Endothelial cell of umbilical vein (primary cell): ENCODE data around the gene APPL2. TPM values are rescaled to one million over a fixed set of nuclear protein-coding genes. Genes with fewer than 3 reads are reported as not detected.

Source experiments
- BruUV-seq: library from RNA; stranded (reverse); fragments of 400-500 nt; replicated peaks from 2 replicates; lab custom pipeline; 2021; lab: Mats Ljungman, UMichigan
- CTCF ChIA-PET: fragments of 300-600, 350-600 bp; sonication (Branson Sonifier 250); formaldehyde crosslinking; loops from one replicate; lab custom pipeline; 2021; ENCODE audit warnings: antibody characterized with exemption, inconsistent platforms; lab: Charles Lee
- POLR2A ChIA-PET: fragments of 300-600, 350-600 bp; sonication (Branson Sonifier 250); formaldehyde crosslinking; loops from one replicate; lab custom pipeline; 2021; ENCODE audit warnings: antibody characterized with exemption, inconsistent platforms; lab: Charles Lee
- DNase-seq: peaks from one replicate; pipeline ENCODE4 v3.0.0-alpha.2; 2011; ENCODE audit warnings: low read depth, low spot score
- FAIRE-seq: peaks from 2 replicates; lab custom pipeline; 2011; peaks lifted over from hg19 to GRCh38; lab: Jason Lieb, UNC
- H2AFZ ChIP-seq: 2 replicates; pipeline ENCODE4 v1.6.0; 2012; ENCODE audit warnings: low read depth, low read length, control low read depth, inconsistent platforms
- H3K27ac ChIP-seq: 2 replicates; pipeline ENCODE4 v1.5.1; 2011; ENCODE audit warnings: low read depth, mild to moderate bottlenecking, control low read depth, low read length, moderate library complexity; ENCODE audit not compliant: insufficient read depth
- H3K27me3 ChIP-seq, 2 experiments: 2 replicates each; pipeline versions ENCODE4 v1.6.0 to v1.6.1; 2011; ENCODE audit warnings: low read length in 2 of 2, mixed read lengths in 1 of 2; ENCODE audit not compliant: control insufficient read depth in 2 of 2, insufficient read depth in 2 of 2
- H3K36me3 ChIP-seq, 2 experiments: 2 replicates in 1 of 2; 3 replicates in 1 of 2; pipeline ENCODE4 v1.5.1; 2011; ENCODE audit warnings: low read length in 2 of 2, mild to moderate bottlenecking in 1 of 2, moderate library complexity in 1 of 2; ENCODE audit not compliant: control insufficient read depth in 2 of 2, insufficient read depth in 2 of 2; ENCODE audit errors: extremely low read depth in 1 of 2
- H3K4me1 ChIP-seq: 3 replicates; pipeline ENCODE4 v1.5.1; 2011; ENCODE audit warnings: mild to moderate bottlenecking, low read length; ENCODE audit not compliant: control insufficient read depth, insufficient read depth; ENCODE audit errors: extremely low read depth
- H3K4me2 ChIP-seq: 2 replicates; pipeline ENCODE4 v1.6.1; 2011; ENCODE audit warnings: low read length, control low read depth, mixed read lengths; ENCODE audit not compliant: insufficient read depth
- H3K4me3 ChIP-seq, 3 experiments: fragments of 200-600 bp in 1 of 3; sonication (generic), shearing (Covaris generic) in 1 of 3; replicated peaks in 1 of 3; 2 replicates each; pipeline ENCODE4 v1.5.1; 2011 to 2016; ENCODE audit warnings: control low read depth in 3 of 3, low read length in 3 of 3, mild to moderate bottlenecking in 2 of 3, inconsistent platforms in 1 of 3, low read depth in 1 of 3, moderate library complexity in 1 of 3; ENCODE audit not compliant: insufficient read depth in 1 of 3
- H3K79me2 ChIP-seq: 2 replicates; pipeline ENCODE4 v1.6.0; 2012; ENCODE audit warnings: low read length, inconsistent platforms; ENCODE audit not compliant: control insufficient read depth, insufficient read depth
- H3K9ac ChIP-seq: replicated peaks from 2 replicates; pipeline ENCODE3; 2011; ENCODE audit warnings: low read length, control low read depth; ENCODE audit not compliant: insufficient read depth; ENCODE audit errors: extremely low read depth
- H3K9me1 ChIP-seq: replicated peaks from 3 replicates; pipeline ENCODE4 v1.6.0; 2011; ENCODE audit warnings: mild to moderate bottlenecking, low read length; ENCODE audit not compliant: control insufficient read depth, insufficient read depth; ENCODE audit errors: extremely low read depth
- H3K9me3 ChIP-seq: replicated peaks from 2 replicates; pipeline ENCODE4 v1.5.1; 2012; ENCODE audit warnings: low read length, inconsistent platforms; ENCODE audit not compliant: control insufficient read depth, insufficient read depth
- H4K20me1 ChIP-seq: replicated peaks from 2 replicates; pipeline ENCODE3; 2011; ENCODE audit warnings: mild to moderate bottlenecking, low read length; ENCODE audit not compliant: control insufficient read depth, insufficient read depth; ENCODE audit errors: extremely low read depth
- EZH2 ChIP-seq: IDR thresholded peaks from 2 replicates; pipeline ENCODE4 v1.6.1; 2012; ENCODE audit warnings: borderline replicate concordance, low read depth, mild to moderate bottlenecking, moderate library complexity, low read length, inconsistent platforms; ENCODE audit not compliant: severe bottlenecking
- FOS ChIP-seq: IDR thresholded peaks from 2 replicates; pipeline ENCODE4 v1.6.1; 2011; ENCODE audit warnings: mild to moderate bottlenecking, low read length, moderate library complexity, borderline replicate concordance; ENCODE audit not compliant: insufficient read depth
- GATA2 ChIP-seq: IDR thresholded peaks from 2 replicates; pipeline ENCODE4 v1.7.0; 2011; ENCODE audit warnings: low read depth, mild to moderate bottlenecking, moderate library complexity, mixed read lengths, low read length; ENCODE audit not compliant: insufficient read length, insufficient read depth
- JUN ChIP-seq: IDR thresholded peaks from 2 replicates; pipeline ENCODE4 v1.6.1; 2011; ENCODE audit warnings: borderline replicate concordance, low read depth; ENCODE audit not compliant: insufficient read length, insufficient read depth
- MAX ChIP-seq: IDR thresholded peaks from 2 replicates; pipeline ENCODE4 v1.6.1; 2011; ENCODE audit not compliant: insufficient read depth, insufficient read length
- MYC ChIP-seq: IDR thresholded peaks from one replicate; pipeline ENCODE4 v1.6.1; 2011; ENCODE audit warnings: mild to moderate bottlenecking, low read depth, low read length
- POLR2A ChIP-seq: IDR thresholded peaks from 2 replicates; pipeline ENCODE4 v1.6.1; 2012; ENCODE audit warnings: low read depth, mild to moderate bottlenecking, control low read depth, low read length
- POLR2AphosphoS5 ChIP-seq: IDR thresholded peaks from 2 replicates; pipeline ENCODE4 v1.6.1; 2012; ENCODE audit warnings: low read depth, mild to moderate bottlenecking, control low read depth, low read length, moderate library complexity; ENCODE audit not compliant: insufficient read depth
- dilution Hi-C: fragments of 300-500 bp; cut with MboI; formaldehyde crosslinking; loops from one replicate; pipeline ENCODE4 v1.15.0; 2019; ENCODE audit warnings: low sequenced_read_pairs; ENCODE audit not compliant: extremely low pct_ligation_motif_present
- intact Hi-C: fragments of 100-400 bp; cut with micrococcal nuclease; formaldehyde crosslinking; loops from one replicate; pipeline ENCODE4 v1.10.0; 2022
- polyA plus RNA-seq, 4 experiments: library from polyadenylated mRNA; depleted of rRNA in 3 of 4; stranded (reverse) in 3 of 4; unstranded in 1 of 4; fragments of >200 nt; gene quantifications; 2 replicates each; pipeline versions ENCODE4 v1.2.1 to v1.2.3, GENCODE V29; 2011 to 2012; ENCODE audit warnings: missing spikeins in 1 of 4
- total RNA-seq: library from RNA; stranded (reverse); gene quantifications from 2 replicates; pipeline ENCODE4 v1.2.3, GENCODE V29; 2021
- TF ChIP-seq, protein P1 (sequence below), 2 donors: IDR thresholded peaks; 1 replicate in 1 of 2; 2 replicates in 1 of 2; pipeline ENCODE4 v1.5.1; 2011; ENCODE audit warnings: low read length in 2 of 2, mild to moderate bottlenecking in 2 of 2, moderate library complexity in 2 of 2, control low read depth in 1 of 2, inconsistent platforms in 1 of 2, low read depth in 1 of 2; ENCODE audit not compliant: insufficient read depth in 1 of 2; ENCODE audit errors: extremely low read depth in 1 of 2

APPL2 gene
- total and polyA plus RNA-seq, 2 donors (not counting 3 experiments of a cell fraction or from before 2014, with no cell fraction given), result 8.1 to 21.4 TPM

DNA sequence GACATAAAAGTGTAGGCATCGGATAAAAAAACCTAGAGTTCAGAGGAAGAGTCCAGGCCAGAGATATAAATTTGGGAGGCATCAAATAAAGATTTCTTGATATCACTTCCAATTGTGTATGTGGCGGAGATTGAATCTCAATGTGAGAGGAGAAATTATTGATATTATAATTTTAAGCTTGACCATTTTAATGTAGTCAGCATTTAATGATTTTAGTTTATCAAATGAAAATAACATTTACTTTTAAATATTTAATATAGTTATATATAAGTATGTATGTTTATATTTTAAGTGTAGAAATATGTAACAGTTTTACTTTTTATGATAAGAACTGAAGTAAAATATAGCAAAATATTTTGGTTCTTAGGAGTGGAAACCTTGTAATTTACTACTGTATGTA, 79.7 kb downstream of the APPL2 start:
- no peak for DNase-seq
- no peak overlapping the region for H3K9ac ChIP-seq
- peaks cover 2% of the 10 kb centered on the region for H4K20me1 ChIP-seq
- ChIA-PET POLR2A (no interaction called here), CTCF (no interaction called here)
- H3K79me2 ChIP-seq, result no peaks in the 10 kb centered on the region
- FAIRE-seq, result no peak
- no peaks in the 10 kb centered on the region for H3K27me3 ChIP-seq
- no peaks in the 10 kb centered on the region for H3K4me1 ChIP-seq
- no peak overlapping the region for H2AFZ ChIP-seq
- no peaks in the 10 kb centered on the region for H3K9me3 ChIP-seq
- H3K4me3 ChIP-seq, result no peak overlapping the region
- no peak for TF ChIP-seq EZH2
- no peak for TF ChIP-seq POLR2A
- TF ChIP-seq JUN, result no peak
- no peak for TF ChIP-seq MAX
- TF ChIP-seq, protein P1, sequence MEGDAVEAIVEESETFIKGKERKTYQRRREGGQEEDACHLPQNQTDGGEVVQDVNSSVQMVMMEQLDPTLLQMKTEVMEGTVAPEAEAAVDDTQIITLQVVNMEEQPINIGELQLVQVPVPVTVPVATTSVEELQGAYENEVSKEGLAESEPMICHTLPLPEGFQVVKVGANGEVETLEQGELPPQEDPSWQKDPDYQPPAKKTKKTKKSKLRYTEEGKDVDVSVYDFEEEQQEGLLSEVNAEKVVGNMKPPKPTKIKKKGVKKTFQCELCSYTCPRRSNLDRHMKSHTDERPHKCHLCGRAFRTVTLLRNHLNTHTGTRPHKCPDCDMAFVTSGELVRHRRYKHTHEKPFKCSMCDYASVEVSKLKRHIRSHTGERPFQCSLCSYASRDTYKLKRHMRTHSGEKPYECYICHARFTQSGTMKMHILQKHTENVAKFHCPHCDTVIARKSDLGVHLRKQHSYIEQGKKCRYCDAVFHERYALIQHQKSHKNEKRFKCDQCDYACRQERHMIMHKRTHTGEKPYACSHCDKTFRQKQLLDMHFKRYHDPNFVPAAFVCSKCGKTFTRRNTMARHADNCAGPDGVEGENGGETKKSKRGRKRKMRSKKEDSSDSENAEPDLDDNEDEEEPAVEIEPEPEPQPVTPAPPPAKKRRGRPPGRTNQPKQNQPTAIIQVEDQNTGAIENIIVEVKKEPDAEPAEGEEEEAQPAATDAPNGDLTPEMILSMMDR (IDR thresholded peaks at IDR 0.05; ENCODE audit: extremely low read depth in 1 of 2, insufficient read depth in 1 of 2, low read depth in 1 of 2, low read length in 2 of 2), result no peak
- no peak for TF ChIP-seq MYC
- TF ChIP-seq FOS, result no peak
- TF ChIP-seq GATA2, result no peak
- TF ChIP-seq POLR2AphosphoS5, result no peak
- H3K9me1 ChIP-seq, result no peaks in the 10 kb centered on the region
- dilution Hi-C loops (no loop called here), intact Hi-C loops (no loop called here)
- H3K27ac ChIP-seq, result no peak overlapping the region
- peaks cover 14 to 52% of the 10 kb centered on the region in 2 experiments for H3K36me3 ChIP-seq
- BruUV-seq, result no TSS peak
- no peak overlapping the region for H3K4me2 ChIP-seq
